SH-SY5Y (cell line): Measurements from ENCODE around the gene PIK3C3.

ENCODE experiments used
- GATA2 ChIP-seq: IDR thresholded peaks from 2 replicates; pipeline ENCODE4 v1.6.1; 2011; ENCODE audit warnings: mild to moderate bottlenecking, low read depth, low read length
- GATA3 ChIP-seq: IDR thresholded peaks from 2 replicates; pipeline ENCODE4 v1.6.1; 2011; ENCODE audit warnings: low read depth, mild to moderate bottlenecking, low read length, moderate library complexity

PIK3C3 gene

DNA sequence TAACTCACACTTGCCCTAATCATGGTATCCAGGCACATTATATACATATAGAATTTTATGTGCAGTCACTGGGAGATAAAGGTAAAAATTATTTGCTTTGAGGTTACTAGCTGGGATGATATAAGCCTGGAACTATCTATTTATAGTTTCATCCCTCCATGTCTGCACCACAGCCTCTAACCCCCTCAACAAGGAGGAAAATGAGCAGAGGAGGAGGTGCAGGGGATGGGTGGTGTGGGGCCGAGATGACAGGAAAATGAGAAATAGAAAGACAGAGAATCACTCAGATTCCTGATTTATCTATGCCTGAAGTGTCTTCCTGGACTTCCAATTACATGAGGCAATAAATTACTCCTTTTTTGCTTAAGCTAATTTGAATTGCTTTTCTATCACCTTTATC, 145.2 kb downstream of the PIK3C3 start:
- no peak for TF ChIP-seq GATA3
- TF ChIP-seq GATA2, result no peak

DNA sequence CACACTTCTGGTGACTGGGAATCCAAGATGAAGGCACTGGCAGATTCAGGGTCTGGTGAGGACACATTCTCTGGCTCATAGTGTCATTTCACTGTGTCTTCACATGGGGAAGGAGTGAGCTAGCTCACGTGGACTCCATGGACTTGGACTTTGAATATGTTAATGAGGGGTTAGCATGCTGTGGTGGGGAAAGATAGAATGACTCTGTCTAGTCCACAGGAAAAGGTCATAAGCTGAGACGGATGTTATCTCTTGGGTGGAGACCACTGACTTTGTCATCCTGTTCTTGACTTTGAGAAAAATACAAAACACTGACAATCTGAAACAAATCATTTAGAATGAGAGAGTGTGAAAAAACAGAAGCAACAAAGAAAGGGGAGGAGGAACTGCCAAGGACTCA, 145.9 kb downstream of the PIK3C3 start:
- TF ChIP-seq GATA3, result no peak
- TF ChIP-seq GATA2, result no peak

DNA sequence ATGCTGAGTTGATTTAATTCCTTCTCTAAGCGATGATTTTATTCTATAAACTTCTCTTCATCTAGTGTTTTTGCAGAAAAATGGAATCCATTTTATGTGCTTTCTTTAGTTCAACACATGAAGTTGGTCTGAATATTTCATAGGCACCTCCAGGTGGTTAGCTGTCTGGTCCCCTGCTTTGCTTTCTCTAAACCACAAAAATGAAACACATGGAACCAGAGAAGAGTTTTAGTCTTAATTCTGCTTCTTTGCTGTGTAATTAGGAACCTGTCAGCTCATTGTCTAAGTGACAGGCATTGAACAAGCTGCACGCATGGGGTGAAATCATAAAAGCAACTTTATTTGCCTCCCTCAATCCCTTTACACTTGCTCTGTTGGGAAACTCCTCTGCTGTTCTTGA, 150.4 kb downstream of the PIK3C3 start:
- no peak for TF ChIP-seq GATA3
- TF ChIP-seq GATA2, result no peak

DNA sequence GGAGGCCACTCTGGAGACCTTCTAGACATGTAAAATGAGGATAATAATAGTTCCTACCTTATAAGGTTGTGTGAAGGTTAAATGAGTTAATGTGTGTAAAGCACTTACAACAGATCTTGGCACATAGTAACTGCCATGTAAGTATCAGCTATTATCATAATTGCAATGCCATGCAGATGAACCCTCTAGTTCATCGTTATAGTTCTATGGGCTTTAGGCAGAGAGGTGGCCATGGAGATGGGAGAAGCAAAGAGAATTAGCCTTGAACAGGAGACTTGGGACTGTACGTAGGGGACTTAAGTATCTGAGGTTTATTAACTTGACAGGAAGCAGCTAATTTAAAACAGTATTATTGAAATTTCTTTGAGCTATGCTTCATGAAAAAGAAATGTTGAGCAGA, 151.8 kb downstream of the PIK3C3 start:
- TF ChIP-seq GATA3, result no peak
- TF ChIP-seq GATA2, result no peak

DNA sequence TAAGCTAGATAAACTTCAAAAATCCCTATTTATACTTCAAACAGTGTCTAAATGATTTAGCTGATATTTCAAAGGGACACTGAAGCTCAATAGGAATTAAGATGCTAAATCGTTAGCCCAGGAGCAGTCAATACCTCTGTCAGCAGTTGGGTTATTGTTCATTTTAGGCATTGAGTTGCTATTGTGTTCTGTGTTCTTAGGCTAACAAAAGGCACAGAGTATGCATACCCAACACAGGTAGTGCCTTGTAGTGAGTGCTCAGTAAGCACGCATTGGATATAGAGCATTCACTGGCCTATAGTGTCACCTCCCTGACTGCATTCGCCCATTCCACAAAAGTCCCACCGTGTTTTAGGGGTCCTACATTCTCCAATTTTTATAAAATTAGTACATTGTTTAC, 152.3 kb downstream of the PIK3C3 start:
- no peak for TF ChIP-seq GATA2

- TF ChIP-seq GATA2 (no peak), GATA3 (no peak)
Measured at GRCh38 chr18:42107691-42108450, 152.8 kb downstream of the PIK3C3 start.

DNA sequence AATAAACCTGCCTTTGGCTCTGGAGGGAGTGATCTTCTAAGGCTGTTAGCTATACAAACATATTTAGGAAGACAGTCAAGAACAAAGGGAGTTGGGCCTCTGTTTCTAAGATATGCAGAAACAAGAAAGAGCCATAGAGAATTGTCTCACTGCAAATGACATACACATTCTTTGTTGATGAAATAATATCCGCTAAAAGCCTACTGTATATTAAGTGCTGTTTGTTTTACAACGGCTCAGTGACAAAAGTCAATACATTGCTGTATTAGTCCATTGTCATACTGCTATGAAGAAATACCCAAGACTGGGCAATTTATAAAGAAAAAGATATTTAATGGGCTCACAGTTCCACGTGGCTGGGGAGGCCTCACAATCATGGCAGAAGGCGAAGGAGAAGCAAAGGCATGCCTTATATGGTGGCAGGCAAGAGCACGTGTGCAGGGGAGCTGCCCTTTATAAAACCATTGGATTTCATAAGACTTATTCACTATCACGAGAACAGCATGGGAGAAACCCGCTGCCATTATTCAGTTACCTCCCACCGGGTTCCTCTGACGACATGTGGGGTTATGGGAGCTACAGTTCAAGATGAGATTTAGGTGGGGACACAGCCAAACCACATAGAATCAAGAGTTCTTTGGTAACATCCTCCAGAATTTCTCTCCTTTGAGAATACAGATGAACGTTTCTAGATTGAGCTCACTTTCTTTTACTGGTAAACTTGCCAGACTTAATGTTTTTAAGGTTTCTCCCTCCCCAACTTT, 157.8 kb downstream of the PIK3C3 start:
- TF ChIP-seq GATA3, result no peak
- no peak for TF ChIP-seq GATA2

- TF ChIP-seq GATA3 (no peak), GATA2 (no peak)
Measured at GRCh38 chr18:42113529-42114191, 158.6 kb downstream of the PIK3C3 start.

GRCh38 chr18:42114310-42114943, 159.4 kb downstream of the PIK3C3 start:
- TF ChIP-seq GATA2 (no peak), GATA3 (no peak)

- no peak for TF ChIP-seq GATA3
- TF ChIP-seq GATA2, result no peak
Measured at GRCh38 chr18:42126586-42126985, 171.6 kb downstream of the PIK3C3 start.

DNA sequence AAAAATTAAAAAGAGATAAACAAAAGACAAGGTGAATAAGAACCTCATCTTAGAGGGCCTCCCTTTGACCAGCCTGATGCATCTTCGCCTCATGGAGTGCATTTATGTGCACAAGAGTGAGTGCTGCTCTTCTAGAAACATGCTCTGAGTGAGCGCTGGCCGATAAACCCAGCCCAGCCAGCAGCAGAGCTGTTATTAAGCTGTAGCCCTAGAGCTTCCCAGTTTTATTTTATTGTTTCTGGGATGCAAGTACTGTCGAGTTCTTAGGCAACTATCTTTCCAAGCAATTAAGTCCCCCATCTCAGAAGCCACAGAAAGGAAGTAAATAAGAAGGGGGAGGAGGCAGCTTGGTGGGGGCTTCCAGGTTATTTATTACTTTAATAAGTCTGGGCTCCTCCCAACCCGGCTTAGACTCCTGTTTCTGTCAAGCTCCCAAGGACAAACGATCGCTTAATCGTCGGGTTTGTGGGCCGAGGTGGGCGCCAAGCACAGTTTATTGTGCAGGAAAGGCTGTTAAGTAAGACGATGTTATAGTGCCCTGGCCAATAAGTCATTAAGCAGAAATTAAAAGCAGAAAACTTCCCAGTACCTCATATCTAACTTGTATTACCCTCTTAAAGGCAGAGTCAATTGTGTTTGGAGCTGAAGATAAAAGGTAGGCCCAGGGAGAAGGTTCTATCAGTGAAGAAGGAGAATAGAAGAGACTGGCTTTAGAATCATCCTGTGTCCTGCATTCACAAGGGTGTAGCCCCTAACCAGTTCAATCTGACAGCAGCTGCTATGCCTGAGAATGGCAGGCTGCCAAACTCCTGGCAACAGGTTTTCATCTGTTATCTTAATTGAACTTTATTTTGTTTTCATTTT, 176.3 kb downstream of the PIK3C3 start:
- no peak; the same call in 1 of the 2 replicates for TF ChIP-seq GATA2
- TF ChIP-seq GATA3, result no peak

GRCh38 chr18:42131930-42132244, 176.9 kb downstream of the PIK3C3 start:
- TF ChIP-seq GATA3 (no peak), GATA2 (no peak)
